ENCODE data around the gene MARCHF2.
A peak's percentile ranks its signal among the peaks of the same experiment; 100 is the strongest.

MARCHF2 gene

DNA sequence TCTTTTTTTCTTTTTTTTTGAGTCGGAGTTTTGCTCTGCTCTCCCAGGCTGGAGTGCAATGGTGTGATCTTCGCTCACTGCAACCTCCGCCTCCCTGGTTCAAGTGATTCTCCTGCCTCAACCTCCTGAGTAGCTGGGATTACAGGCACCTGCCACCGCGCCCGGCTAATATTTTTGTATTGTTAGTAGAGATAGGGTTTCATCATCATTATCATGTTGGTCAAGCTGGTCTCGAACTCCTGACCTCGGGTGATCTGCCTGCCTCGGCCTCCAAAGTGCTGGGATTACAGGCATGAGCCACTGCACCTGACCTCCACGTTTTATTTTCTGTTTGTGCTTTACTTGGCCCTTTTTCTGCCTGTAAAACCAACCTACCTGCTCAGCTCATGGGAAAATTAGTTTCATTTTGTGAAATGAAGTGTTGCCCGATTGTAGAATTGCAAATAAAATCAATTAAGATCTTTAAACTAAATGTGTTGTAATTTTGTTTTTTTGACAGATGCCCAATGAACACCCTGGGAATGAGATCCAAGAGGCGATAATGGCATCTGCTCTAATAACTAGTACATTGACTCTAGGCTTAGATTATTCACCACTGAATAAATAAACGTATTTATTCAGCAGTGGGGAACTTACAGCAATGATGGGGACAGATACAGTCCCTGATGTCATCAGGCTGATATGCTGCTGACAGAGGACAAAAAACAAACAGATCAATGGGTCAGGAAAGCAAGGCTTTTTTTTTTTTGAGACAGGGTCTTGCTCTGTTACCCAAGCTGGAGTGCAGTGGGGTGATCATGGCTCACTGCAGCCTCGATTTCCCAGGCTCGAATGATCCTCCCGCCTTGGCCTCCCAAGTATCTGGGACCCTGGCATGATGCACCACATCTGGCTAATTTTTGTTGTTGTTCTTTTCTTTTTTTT is 25.2 kb upstream of the MARCHF2 start:
- no peak for DNase-seq (ENCODE audit: low read depth in 2 of 2)

DNA sequence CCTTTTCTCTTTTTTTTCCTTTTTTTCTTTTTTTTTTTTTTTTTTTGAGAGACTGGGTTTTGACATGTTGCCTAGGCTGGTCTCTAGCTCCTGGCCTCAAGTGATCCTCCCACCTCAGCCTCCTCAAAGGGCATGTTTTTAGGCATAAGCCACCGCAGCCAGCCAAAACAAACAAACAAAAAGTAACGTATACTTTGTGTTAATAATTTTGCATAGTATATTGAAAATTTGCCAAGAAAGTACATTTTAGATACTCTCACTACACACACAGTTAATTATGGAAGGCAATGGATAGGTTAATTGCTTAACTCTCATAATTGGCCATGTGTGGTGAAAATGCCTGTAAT is 24.5 kb upstream of the MARCHF2 start:
- DNase-seq (ENCODE audit: low read depth in 2 of 2) = no peak

DNA sequence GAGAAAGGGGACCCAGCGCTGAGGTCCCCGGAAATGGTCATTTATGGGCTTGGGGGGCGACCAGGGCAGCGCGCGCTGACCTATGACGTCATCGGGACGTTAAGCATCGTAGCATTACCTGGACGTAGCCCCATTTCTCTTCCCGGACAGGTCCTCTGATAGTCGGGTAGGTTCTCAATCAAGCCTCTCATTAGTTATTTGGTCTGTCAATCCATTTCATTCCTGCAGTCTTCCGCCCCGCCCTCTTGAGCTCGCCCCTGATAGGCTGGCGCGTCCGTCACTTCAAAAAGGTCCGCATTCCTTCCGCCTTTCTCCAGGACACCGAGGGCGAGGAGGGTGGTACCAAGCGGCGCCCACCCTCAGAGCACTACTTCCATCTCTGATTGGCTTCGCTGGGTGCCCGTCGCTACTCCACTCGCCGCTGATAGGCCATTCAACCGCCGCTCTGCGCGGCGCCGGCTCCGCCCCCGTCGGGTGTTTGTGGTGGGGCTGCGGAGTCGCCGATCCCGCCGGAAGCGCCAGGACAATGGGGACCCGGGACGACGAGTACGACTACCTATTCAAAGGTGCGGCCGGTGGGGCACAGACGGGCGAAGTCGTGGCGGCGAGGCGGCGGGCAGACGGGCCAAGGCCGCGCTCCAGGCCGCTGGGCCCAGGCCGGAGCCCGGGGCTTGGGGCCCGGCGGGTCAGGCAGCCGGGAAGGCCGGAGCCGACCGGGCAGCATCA is 23.1 kb upstream of the MARCHF2 start, which contains the start of gene RAB11B:
TSS of gene RAB11B (plus strand) at position 470 of the 726 bp plus-strand sequence. CDS start at position 527, 57 bp downstream.
- DNase-seq (ENCODE audit: low read depth in 2 of 2) = peak; percentile 98

DNA sequence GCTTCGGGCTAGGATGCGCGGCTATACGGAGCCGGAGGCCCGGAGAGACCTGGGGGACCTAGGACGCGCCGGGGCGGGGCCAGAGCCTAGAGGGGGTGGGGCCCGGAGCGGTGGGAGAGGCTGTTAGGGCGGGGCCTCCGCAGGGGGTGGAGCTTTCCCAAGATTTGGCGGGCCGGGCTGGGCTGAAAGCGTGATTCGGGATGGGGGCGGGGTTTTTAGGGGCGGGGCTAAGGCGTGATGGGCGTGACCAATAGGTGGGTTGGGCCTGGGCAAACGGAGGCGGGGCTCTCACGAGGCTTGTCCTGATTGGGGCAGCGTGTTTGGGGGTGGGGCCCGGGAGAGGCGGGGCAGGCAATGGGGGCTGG is 22.5 kb upstream of the MARCHF2 start:
- peak; percentile 79 to 85 for DNase-seq (ENCODE audit: low read depth in 2 of 2)

DNA sequence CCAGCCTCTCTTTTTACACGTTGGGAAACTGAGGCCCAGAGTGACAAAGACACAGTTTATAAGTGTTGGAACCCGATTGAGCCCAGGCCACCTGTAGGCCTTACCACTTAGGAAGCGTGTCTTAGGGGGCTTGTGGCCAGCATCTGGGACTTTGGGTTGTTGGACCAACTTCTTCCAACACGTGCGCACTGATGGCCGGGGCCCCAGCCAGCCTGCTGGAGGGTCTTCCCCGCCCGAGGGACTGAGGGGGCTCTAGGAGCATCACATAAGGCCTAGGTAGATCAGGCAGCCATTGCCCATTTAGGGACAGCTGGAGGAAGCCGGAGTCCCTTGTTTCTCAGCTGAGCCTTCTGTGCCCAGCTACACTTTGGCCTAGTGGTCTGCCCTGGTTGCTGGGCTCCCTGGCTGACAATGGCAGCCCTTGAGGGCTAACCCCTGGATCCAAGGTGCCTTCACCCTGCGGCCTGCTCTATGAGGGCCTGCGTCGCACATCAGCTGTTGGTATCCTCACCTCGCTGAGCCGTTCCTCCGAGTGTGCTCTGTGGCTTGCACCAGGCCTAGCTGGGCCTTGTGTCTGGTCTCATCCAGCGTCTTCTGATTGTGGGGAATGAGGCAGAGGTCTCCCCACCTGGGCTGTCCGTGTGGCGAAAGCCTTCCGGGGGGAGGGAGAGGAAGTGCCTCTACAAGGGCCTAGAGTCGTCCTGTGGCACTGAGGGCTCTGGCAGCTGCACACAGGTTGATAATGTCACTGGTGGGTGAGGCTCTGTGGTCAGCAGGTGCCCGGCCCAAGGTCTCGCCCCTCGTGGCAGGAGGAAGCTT is 21.7 kb upstream of the MARCHF2 start:
- no peak for DNase-seq (ENCODE audit: low read depth in 2 of 2)

DNA sequence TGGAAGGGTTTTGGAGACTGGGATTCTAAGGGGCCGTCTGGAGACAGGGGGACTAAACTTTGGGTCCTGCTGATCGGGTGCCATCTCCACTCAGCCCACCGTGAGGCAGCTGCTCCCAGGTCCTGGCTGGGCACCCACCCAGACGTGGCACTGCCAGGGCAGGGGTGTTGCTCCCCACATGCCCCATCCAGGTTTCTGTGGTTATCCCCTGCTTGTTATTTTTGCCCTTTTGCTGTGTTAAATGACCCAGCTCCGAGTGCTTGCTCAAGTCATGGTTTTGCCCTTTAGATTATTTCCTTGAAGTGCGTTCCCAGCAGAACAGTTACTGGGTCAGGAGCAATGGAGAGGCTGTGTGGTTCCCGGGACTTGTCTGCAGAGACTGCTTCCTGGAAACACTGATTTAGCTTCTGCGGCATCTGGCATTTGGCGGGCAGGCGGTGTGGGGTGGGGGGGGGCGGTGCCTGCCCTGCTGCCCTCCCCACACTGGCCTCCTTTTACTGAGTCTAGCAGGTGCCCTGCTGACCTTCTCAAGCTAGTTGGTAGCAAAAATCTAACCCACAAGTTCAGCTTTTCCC is 21.0 kb upstream of the MARCHF2 start:
- DNase-seq (ENCODE audit: low read depth in 2 of 2) = no peak

DNA sequence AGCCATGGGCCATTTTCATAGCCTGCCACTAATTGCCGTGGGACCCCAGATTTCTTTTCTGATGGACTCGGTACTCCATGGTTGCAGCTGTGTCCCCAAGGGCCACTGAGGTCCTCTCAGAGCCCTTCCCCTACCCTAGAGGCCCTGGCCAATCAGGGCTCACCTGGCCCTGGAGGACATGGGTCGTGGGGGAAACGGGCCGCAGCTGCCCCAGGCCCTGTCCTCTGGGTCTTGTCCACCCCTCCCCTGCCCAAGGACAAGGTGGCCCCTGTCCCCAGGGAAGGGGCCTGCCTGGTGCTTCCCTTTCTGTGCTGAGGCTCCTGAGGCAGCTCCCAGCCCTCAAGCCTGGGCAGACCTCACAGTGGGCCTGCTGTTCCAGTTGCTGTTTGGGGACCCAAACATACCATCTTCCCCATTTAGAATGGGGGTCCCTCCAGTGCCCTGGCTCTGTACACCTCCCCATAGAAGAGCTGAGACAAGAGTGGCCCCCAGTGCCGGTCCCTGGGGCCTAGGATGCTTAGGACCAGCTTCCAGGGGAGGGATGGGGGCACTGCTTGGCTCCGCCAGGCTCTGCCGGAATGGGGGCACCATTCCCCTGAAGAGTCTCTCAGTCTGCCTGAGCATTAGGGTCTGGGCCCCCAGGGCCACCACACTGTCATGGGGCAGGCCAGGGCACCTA is 19.8 kb upstream of the MARCHF2 start:
- no peak for DNase-seq (ENCODE audit: low read depth in 2 of 2)

DNA sequence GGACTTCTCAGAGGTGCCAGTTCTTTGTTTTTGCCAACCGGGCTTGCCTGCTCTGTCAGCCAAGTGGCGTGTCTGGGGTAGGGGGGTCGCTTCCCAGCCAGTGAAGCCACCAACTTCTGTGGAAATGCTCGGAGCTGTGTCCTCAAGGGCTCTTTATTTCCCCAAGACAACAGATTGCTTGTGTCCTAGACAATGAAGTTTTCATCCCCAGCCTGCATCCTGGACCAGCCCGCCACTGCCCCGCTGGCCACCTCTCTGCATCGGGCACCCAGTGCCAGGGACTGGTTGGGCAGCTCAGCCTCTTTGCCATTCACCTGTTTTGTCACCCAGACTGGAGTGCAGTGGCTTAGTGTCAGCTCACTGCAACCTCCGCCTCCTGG is 19.2 kb upstream of the MARCHF2 start:
- no peak for DNase-seq (ENCODE audit: low read depth in 2 of 2)

DNA sequence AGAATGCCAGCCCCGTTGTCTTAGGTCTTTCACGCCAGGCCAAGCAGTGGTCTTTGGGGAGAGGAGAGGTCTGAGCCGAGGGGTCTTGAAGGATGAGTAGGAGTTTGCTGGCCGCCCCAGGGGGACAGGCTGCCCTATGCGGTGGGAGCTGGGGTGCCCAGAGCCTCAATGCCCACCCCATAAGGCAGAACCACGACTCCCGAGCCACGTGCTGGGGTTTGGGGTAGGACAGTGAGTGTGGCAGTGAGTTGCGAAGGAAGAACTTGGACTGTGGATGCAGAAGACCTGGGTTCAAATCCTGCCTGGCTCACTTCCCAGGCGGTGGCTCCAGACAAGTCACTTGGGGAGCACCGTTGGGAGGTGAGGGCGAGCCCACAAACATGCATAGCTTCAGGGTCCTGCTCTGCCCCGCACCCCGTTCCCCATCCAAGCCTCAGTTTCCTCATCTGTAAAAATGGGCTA is 17.5 kb upstream of the MARCHF2 start:
- no peak for DNase-seq (ENCODE audit: low read depth in 2 of 2)

DNA sequence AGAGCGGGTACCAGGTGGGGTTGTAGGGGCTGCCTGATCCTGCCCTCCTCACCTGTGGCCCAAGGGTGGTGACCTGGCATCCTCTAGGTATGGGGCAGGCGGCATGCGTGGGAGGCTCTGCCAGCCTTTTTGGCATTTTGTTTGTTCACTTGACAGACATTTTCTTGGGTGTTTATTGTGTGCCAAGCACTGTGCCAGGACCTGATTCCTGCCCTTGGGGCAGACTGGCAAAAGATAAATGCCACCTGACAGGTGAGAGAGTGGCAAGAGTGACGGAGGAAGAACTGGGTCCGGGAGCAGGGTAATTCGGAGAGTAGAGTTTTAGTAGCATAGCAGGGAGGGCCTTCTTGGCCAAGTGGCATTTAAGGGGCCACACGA is 16.9 kb upstream of the MARCHF2 start:
- no peak for DNase-seq (ENCODE audit: low read depth in 2 of 2)

DNA sequence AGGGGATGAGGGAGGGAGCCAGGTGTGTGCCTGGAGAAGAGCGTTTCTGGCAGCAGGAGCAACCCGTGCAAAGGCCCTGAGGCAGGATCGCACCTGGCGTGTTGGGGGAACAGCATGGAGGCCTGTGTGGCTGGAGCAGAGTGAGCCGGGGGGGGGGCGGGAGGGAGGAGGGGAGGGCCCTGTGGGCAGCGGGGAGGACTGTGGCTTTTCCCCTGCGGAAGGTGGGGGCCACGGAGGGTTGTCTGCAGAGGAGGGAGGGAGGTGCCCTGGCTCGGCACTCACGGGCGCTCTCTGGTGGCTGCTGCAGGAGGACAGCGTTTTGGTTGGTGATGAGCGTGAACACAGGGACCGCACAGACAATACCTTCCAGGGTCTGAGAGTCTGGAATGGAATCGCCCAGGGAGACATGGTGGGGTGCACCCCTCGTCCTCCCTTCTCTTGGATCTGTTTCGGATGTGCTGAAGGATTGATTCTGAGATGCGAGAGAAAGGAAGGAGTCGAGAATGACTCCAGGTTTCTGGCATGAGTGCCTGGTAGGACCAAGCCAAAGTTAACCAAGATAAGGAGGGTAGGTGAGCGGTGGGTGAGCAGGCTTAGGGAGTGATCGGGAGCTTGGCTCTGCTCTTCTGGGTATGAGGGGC is 16.4 kb upstream of the MARCHF2 start:
- DNase-seq (ENCODE audit: low read depth in 2 of 2) = peak; percentile 46 to 48

DNA sequence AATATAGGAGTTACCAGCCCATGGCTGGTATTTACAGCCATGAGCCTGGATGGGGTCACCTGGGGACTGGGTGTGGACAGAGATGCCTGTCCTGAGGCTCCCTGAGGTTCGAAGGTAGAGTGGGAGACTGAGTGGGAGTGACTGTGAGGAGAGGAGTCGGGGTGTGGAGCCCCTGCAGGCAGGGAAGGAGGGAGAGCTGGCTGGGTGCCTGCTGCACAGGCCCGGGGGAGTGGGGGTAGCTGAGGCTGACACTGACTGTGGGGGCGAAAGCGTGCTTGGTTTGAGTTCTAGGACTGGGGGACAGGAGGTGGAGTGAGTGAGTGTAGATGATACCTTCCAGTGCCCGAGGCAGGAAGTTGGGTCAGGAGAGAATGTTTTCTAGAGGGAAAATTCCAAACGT is 15.8 kb upstream of the MARCHF2 start:
- DNase-seq (ENCODE audit: low read depth in 2 of 2) = no peak

DNA sequence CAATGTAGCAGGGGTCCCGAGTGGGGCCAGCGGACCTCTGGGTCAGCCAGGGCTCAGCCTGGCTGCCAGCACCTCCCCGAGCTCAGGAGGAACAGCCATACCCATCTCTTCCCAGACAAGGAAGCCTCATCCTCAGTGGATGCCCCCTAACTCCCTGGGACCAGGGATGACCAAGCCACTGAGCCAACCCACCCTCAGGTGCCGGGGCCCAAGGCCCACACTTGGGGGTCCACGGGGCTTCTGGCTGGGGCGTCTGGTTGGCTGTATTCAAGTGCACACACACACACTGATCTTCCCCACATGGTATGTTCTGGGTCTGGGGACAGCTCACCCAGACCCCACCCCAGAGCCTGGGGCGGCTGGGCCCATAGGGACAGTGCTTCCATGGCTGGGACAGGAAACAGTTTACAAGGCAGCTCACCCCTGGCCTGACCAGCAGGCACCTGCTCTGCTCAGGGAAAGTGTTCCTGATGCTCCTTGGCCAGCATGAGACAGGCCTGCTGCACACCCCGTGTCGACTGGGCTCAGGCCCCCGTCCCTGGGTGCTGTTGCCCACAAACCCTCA is 15.3 kb upstream of the MARCHF2 start:
- no peak for DNase-seq (ENCODE audit: low read depth in 2 of 2)

DNA sequence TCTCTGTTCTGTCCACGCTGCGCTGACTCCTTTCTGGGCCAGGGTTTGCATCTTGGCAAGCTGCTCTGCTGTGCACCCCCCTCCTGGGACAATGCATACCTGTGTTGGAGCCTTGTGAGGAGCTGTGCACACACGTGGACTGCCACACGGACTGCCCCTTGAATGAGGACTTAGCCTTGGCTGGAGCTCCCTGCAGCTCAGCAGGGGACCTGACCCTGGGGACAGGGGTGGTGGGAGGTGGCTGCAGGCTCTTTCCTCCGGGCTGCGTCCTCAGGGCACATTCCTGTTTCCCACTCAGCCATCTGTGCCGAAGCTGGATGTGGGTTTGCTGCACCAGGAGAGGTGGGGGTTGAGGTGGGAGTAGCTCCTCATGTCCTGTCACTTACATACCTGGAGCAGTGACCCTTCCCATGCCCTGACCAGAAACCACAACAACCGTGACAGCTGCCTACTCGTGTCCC is 14.8 kb upstream of the MARCHF2 start:
- no peak for DNase-seq (ENCODE audit: low read depth in 2 of 2)

DNA sequence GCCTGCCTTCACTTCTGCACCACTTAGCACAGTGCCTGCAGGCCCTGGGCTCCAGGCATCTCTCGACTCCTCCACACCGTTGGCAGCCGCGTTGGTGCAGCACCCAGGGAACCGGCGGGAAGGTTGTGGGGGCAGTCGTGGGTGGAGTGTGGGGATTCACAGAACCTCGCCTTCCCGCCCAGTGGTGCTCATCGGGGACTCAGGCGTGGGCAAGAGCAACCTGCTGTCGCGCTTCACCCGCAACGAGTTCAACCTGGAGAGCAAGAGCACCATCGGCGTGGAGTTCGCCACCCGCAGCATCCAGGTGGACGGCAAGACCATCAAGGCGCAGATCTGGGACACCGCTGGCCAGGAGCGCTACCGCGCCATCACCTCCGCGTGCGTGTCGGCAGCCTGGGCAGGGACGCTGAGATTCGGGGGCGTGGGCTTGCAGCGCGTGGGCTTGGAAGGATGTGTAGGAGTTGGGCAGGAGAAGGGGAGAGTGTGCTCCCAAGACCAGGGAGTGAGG is 13.4 kb upstream of the MARCHF2 start:
- no peak for DNase-seq (ENCODE audit: low read depth in 2 of 2)

DNA sequence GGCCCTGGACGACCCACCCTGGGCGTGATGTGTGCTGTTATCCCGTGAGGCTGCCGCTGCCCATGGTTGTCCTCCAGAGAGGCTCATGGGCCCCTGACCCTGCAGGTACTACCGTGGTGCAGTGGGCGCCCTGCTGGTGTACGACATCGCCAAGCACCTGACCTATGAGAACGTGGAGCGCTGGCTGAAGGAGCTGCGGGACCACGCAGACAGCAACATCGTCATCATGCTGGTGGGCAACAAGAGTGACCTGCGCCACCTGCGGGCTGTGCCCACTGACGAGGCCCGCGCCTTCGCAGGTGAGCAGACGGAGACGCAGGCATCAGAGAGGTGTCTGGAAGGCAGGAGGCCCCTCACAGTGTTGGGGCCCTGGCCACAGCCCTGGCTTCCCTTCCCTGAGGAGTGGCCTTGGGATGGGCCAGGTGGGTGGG is 11.1 kb upstream of the MARCHF2 start:
- no peak for DNase-seq (ENCODE audit: low read depth in 2 of 2)

DNA sequence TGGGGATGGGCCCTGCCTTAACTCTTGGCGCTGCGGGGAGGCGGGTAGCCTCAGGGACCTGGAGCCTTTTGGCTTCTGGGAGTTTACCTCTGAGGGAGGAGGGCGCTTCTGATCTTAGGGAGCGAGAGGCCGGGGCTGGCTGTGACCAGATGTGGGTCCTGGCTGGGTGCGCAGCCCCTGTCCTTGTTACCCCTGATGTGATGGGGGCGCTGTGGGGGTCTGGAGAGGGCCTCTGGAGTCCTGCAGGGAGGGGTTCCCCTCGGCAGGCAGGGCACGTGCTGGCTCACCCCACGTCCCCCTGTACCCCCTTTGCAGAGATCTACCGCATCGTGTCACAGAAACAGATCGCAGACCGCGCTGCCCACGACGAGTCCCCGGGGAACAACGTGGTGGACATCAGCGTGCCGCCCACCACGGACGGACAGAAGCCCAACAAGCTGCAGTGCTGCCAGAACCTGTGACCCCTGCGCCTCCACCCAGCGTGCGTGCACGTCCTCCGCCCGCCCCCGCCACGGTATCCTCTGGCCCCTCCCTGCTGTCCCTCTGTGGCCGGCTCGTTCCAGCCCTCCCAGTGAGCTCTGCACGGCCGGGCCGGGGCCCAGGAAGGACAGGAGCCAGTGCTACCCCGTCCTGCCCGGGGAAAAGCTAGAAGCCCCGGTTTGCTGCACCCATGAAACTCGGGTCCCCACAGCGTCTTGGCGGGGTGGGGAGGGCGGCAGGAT is 9.8 kb upstream of the MARCHF2 start:
- DNase-seq (ENCODE audit: low read depth in 2 of 2) = no peak

DNA sequence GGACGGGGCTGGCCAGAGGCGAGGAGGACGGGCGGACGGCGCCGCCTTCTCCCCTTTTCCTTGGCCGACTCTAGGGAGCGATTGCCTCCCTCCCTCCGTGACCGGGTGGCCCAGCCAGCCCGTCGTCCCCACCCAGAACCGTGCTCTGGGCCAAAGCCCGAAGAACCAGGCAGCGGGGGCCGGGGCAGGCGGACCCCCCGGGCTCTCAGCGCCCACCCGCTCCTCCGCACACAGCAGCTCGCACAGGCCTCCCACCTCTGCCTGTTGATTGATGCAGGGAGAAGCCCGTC is 9.3 kb upstream of the MARCHF2 start:
- DNase-seq (ENCODE audit: low read depth in 2 of 2) = no peak

DNA sequence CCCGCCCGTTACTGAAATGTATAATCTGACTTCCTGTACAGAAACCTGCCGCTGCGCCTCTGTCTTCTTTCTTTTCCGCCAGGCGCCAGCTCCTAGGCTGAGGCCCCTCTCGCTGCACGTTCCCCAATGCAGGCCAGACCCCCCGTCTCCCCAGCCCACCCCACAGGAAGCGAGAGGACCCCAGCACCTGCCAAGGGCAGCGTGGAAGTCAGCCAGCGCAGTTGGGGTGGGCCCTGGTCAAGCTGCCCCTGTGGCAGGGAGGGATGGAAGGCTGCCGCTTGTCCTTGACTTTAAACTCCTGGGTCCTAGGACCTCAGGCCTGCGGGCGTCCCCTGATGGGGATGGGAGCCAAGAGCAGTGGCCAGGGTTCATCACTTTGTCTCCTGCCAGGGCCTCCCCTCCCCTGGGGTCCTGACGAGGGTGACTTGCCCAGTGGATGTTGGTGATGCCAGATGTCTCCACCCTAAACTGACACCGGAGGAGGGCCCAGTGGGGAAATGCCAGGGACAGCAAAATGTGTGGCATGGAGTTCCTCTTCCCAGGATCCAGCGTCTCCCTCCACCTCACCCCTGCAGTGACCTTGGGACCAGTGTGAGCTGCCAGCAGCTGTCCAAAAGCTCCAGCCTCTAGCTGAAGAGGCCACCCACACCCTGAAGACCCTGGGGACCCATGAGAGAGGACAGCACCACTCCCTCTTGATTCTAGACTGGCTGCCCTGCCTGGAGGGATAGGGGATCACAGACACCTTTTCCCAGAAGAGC is 8.5 kb upstream of the MARCHF2 start:
- no peak for DNase-seq (ENCODE audit: low read depth in 2 of 2)

All from stimulated activated CD8-positive, alpha-beta memory T cell treated with anti-CD3 and anti-CD28 coated beads, Interleukin-7, amount 100 ng/mL, for 4 hours (primary cell).